WTC11 (cell line): ENCODE results near the gene PHTF2.

ENCODE experiments used
- CREB1 ChIP-seq: sonication (generic); formaldehyde crosslinking; IDR thresholded peaks from 2 replicates; pipeline ENCODE4 v1.8.0; 2023; ENCODE audit warnings: mild to moderate bottlenecking, missing genetic modification reagents
- HMGA2 ChIP-seq: fragments of 250-450 bp; sonication (Bioruptor Pico); IDR thresholded peaks from 2 replicates; pipeline ENCODE4 v1.4.0; 2021; ENCODE audit warnings: mild to moderate bottlenecking, moderate library complexity
- MXD4 ChIP-seq: fragments of 250-450 bp; sonication (Bioruptor Pico); IDR thresholded peaks from 2 replicates; pipeline ENCODE4 v1.8.0; 2021; ENCODE audit warnings: mild to moderate bottlenecking, moderate library complexity, borderline replicate concordance
- NFE2L1 ChIP-seq: sonication (generic); formaldehyde crosslinking; IDR thresholded peaks from 2 replicates; pipeline ENCODE4 v1.8.1; 2023; ENCODE audit warnings: missing genetic modification reagents
- NR1H2 ChIP-seq: sonication (generic); formaldehyde crosslinking; IDR thresholded peaks from 2 replicates; pipeline ENCODE4 v1.9.0; 2021; ENCODE audit warnings: mild to moderate bottlenecking, moderate library complexity, missing genetic modification reagents
- ZMAT4 ChIP-seq: fragments of 250-450 bp; sonication (Bioruptor Pico); IDR thresholded peaks from 2 replicates; pipeline ENCODE4 v1.9.0; 2021; ENCODE audit warnings: mild to moderate bottlenecking
- ZNF423 ChIP-seq: fragments of 250-450 bp; sonication (Bioruptor Pico); IDR thresholded peaks from 2 replicates; pipeline ENCODE4 v2.1.2; 2022; ENCODE audit warnings: mild to moderate bottlenecking, moderate library complexity
- TF ChIP-seq, protein P1 (sequence below): sonication (generic); formaldehyde crosslinking; IDR thresholded peaks from 2 replicates; pipeline ENCODE4 v1.8.1; 2023; ENCODE audit warnings: mild to moderate bottlenecking, missing genetic modification reagents, moderate library complexity
- TF ChIP-seq, protein P2 (sequence below): sonication (generic); formaldehyde crosslinking; IDR thresholded peaks from 2 replicates; pipeline ENCODE4 v1.8.1; 2023; ENCODE audit warnings: mild to moderate bottlenecking, missing genetic modification reagents, moderate library complexity
- TF ChIP-seq, protein P3 (sequence below): fragments of 200-600 bp; IDR thresholded peaks from 2 replicates; pipeline ENCODE4 v1.8.0; 2022; ENCODE audit warnings: antibody characterized with exemption
- TF ChIP-seq, protein P4 (sequence below): sonication (generic); formaldehyde crosslinking; IDR thresholded peaks from 2 replicates; pipeline ENCODE4 v1.8.1; 2023; ENCODE audit warnings: mild to moderate bottlenecking, moderate library complexity, missing genetic modification reagents
- TF ChIP-seq, protein P5 (sequence below): sonication (generic); formaldehyde crosslinking; IDR thresholded peaks from 2 replicates; pipeline ENCODE4 v1.8.0; 2022; ENCODE audit warnings: mild to moderate bottlenecking, missing genetic modification reagents

DNA sequence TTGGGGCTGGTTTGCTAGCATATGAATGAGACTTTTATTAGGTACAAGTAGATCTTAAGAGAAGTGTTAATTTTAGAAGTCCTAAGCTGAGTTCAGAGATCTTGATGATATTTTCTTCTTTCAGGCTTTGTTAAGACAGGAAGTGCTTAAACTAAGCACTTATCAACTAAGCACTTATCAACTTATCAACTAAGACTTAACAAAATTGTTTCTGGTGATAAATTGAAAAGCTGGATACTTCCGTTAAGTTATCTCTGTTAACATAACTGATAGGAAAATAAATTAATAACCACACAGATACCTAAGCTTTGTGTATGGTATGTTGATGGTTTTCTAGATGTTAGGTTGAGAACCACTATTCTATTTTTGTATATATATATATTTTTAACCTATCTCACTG is 113.7 kb downstream of the PHTF2 start:
- TF ChIP-seq, protein P1, sequence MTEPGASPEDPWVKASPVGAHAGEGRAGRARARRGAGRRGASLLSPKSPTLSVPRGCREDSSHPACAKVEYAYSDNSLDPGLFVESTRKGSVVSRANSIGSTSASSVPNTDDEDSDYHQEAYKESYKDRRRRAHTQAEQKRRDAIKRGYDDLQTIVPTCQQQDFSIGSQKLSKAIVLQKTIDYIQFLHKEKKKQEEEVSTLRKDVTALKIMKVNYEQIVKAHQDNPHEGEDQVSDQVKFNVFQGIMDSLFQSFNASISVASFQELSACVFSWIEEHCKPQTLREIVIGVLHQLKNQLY (CRISPR knock-in tag): no peak
- TF ChIP-seq, protein P2, sequence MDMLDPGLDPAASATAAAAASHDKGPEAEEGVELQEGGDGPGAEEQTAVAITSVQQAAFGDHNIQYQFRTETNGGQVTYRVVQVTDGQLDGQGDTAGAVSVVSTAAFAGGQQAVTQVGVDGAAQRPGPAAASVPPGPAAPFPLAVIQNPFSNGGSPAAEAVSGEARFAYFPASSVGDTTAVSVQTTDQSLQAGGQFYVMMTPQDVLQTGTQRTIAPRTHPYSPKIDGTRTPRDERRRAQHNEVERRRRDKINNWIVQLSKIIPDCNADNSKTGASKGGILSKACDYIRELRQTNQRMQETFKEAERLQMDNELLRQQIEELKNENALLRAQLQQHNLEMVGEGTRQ: no peak
- TF ChIP-seq ZNF423 (CRISPR knock-in tag): no peak
- TF ChIP-seq, protein P3, sequence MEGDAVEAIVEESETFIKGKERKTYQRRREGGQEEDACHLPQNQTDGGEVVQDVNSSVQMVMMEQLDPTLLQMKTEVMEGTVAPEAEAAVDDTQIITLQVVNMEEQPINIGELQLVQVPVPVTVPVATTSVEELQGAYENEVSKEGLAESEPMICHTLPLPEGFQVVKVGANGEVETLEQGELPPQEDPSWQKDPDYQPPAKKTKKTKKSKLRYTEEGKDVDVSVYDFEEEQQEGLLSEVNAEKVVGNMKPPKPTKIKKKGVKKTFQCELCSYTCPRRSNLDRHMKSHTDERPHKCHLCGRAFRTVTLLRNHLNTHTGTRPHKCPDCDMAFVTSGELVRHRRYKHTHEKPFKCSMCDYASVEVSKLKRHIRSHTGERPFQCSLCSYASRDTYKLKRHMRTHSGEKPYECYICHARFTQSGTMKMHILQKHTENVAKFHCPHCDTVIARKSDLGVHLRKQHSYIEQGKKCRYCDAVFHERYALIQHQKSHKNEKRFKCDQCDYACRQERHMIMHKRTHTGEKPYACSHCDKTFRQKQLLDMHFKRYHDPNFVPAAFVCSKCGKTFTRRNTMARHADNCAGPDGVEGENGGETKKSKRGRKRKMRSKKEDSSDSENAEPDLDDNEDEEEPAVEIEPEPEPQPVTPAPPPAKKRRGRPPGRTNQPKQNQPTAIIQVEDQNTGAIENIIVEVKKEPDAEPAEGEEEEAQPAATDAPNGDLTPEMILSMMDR: no peak
- TF ChIP-seq, protein P4, sequence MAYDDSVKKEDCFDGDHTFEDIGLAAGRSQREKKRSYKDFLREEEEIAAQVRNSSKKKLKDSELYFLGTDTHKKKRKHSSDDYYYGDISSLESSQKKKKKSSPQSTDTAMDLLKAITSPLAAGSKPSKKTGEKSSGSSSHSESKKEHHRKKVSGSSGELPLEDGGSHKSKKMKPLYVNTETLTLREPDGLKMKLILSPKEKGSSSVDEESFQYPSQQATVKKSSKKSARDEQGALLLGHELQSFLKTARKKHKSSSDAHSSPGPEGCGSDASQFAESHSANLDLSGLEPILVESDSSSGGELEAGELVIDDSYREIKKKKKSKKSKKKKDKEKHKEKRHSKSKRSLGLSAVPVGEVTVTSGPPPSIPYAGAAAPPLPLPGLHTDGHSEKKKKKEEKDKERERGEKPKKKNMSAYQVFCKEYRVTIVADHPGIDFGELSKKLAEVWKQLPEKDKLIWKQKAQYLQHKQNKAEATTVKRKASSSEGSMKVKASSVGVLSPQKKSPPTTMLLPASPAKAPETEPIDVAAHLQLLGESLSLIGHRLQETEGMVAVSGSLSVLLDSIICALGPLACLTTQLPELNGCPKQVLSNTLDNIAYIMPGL (CRISPR knock-in tag): no peak
- TF ChIP-seq, protein P5, sequence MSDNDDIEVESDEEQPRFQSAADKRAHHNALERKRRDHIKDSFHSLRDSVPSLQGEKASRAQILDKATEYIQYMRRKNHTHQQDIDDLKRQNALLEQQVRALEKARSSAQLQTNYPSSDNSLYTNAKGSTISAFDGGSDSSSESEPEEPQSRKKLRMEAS: no peak
- TF ChIP-seq NFE2L1 (CRISPR knock-in tag): no peak
- TF ChIP-seq NR1H2 (CRISPR knock-in tag): no peak
- TF ChIP-seq CREB1 (CRISPR knock-in tag): no peak
- TF ChIP-seq MXD4 (CRISPR knock-in tag): no peak
- TF ChIP-seq ZMAT4: no peak
- no peak for TF ChIP-seq HMGA2 (CRISPR knock-in tag)
